ENCODE data around the gene OR4D9. TPM values are rescaled to one million over a fixed set of nuclear protein-coding genes. Genes with fewer than 3 reads are reported as not detected.

Gene OR4D9
- total RNA-seq, 1 experiment from 2014 or later, result not detected

GRCh38 chr11:59560702-59561473, 49.5 kb downstream of the OR4D9 start:
- Mint-ChIP-seq H3K4me1 (ENCODE audit: insufficient read depth, unreplicated experiment) (peaks cover 13% of the 10 kb centered on the region), H3K9me3 (ENCODE audit: unreplicated experiment) (no peaks in the 10 kb centered on the region), H3K27me3 (ENCODE audit: insufficient read depth, unreplicated experiment) (no peaks in the 10 kb centered on the region), H3K4me3 (ENCODE audit: unreplicated experiment) (peak overlapping the region; percentile 78), H3K36me3 (ENCODE audit: insufficient read depth, unreplicated experiment) (peaks cover 17% of the 10 kb centered on the region), H3K27ac (ENCODE audit: low read depth, unreplicated experiment) (peak overlapping the region; percentile 99)
- no TSS peak for BruUV-seq (replicated peaks)
- peak; percentile 88 for DNase-seq (ENCODE audit: unreplicated experiment)
- ChIA-PET CTCF (interaction anchor here (1.4 to 3.4 kb wide), 2 partner anchors 11 to 32 kb away, joined by 3 to 27 read pairs; no protein-coding TSS in a partner anchor), POLR2A (interaction anchor here (0.6 to 7.4 kb wide), 14 partner anchors 10 to 503 kb away, joined by 3 to 85 read pairs (median 6); partner anchors contain the start of genes OSBP, PATL1 and STX3)
- no peak for TF ChIP-seq CTCF (IDR thresholded peaks at IDR 0.05; ENCODE audit: unreplicated experiment)
- intact Hi-C loops (cut with micrococcal nuclease), result loop anchor here (1.0 to 2.0 kb wide), 2 partner anchors 10 to 56 kb away; no protein-coding TSS in a partner anchor

- H3K9me3 Mint-ChIP-seq (ENCODE audit: unreplicated experiment), result no peaks in the 10 kb centered on the region
- H3K27ac Mint-ChIP-seq (ENCODE audit: low read depth, unreplicated experiment), result peak overlapping the region; percentile 99
- H3K36me3 Mint-ChIP-seq (ENCODE audit: insufficient read depth, unreplicated experiment), result peaks cover 17% of the 10 kb centered on the region
- ChIA-PET POLR2A (interaction anchor here (0.7 to 7.4 kb wide), 8 partner anchors 8 to 738 kb away, joined by 3 to 85 read pairs (median 12); partner anchors contain the start of genes OSBP and PATL1), CTCF (interaction anchor here (0.6 to 3.4 kb wide), 3 partner anchors 10 to 103 kb away, joined by 3 to 27 read pairs (median 4); no protein-coding TSS in a partner anchor)
- BruUV-seq (replicated peaks), result no TSS peak
- TF ChIP-seq CTCF (IDR thresholded peaks at IDR 0.05; ENCODE audit: unreplicated experiment), result no peak
- no peak for DNase-seq (ENCODE audit: unreplicated experiment)
- peaks cover 6% of the 10 kb centered on the region for H3K4me1 Mint-ChIP-seq (ENCODE audit: insufficient read depth, unreplicated experiment)
- H3K4me3 Mint-ChIP-seq (ENCODE audit: unreplicated experiment), result no peak overlapping the region
- no peaks in the 10 kb centered on the region for H3K27me3 Mint-ChIP-seq (ENCODE audit: insufficient read depth, unreplicated experiment)
- intact Hi-C loops (cut with micrococcal nuclease), result no loop called here
These were observed 51.0 kb downstream of the OR4D9 start for GRCh38 chr11:59562292-59562691.

Other genes starting within 250 kb of the OR4D9 start
- gene OR5AN1, start 152.6 kb upstream of the OR4D9 start, total RNA-seq (2022), result not detected in 2 replicates
- gene OR5A2, start 85.1 kb upstream of the OR4D9 start, total RNA-seq (2022), result not detected in 2 replicates
- not detected in 2 replicates for gene OR5A1, start 75.1 kb upstream of the OR4D9 start, total RNA-seq (2022)
- gene OR4D6, start 54.6 kb upstream of the OR4D9 start, total RNA-seq (2022), result not detected in 2 replicates
- not detected in 2 replicates for gene OR4D10, start 38.2 kb upstream of the OR4D9 start, total RNA-seq (2022)
- not detected in 2 replicates for gene OR4D11, start 8.0 kb upstream of the OR4D9 start, total RNA-seq (2022)
- 73.7 and 76.1 TPM in 2 replicates for gene OSBP, start 104.2 kb downstream of the OR4D9 start, total RNA-seq (2022)
- 42.6 and 49.6 TPM in 2 replicates for gene PATL1, start 157.5 kb downstream of the OR4D9 start, total RNA-seq (2022)
- not detected in 2 replicates for gene OR10V1, start 202.3 kb downstream of the OR4D9 start, total RNA-seq (2022)
- 12.1 and 22.1 TPM in 2 replicates for gene STX3, start 243.8 kb downstream of the OR4D9 start, total RNA-seq (2022)

Measured in MCF 10A (cell line).